ENCODE results near the gene ATF4. TPM values are rescaled to one million over a fixed set of nuclear protein-coding genes. Genes with fewer than 3 reads are reported as not detected.
A peak's percentile ranks its signal among the peaks of the same experiment; 100 is the strongest.

The ATF4 gene
- total and polyA plus RNA-seq, 2 of the 13 experiments (the other 11 are each of a cell fraction or from before 2014, with no cell fraction given), result 486 to 1,297 TPM

- TF ChIP-seq ARID5B (CRISPR knock-in tag; IDR thresholded peaks at IDR 0.05) (peak; percentile 34; the same call in 1 of the 2 replicates), FOSL1 (CRISPR knock-in tag; IDR thresholded peaks at IDR 0.05; ENCODE audit: borderline replicate concordance) (no peak), YEATS2 (CRISPR knock-in tag; IDR thresholded peaks at IDR 0.05; ENCODE audit: borderline replicate concordance) (peak; percentile 61; the same call in 1 of the 2 replicates), ZFP90 (CRISPR knock-in tag; IDR thresholded peaks at IDR 0.05; ENCODE audit: borderline replicate concordance) (0 out of 2 replicates have a peak, but pooled peaks have one; percentile 66), SIX4 (CRISPR knock-in tag; IDR thresholded peaks at IDR 0.05) (peak; percentile 72; the same call in 1 of the 2 replicates), HCFC1 (IDR thresholded peaks at IDR 0.05; ENCODE audit: low read depth, low read length) (no peak), MLLT10 (CRISPR knock-in tag; IDR thresholded peaks at IDR 0.05) (no peak), PRDM10 (CRISPR knock-in tag; IDR thresholded peaks at IDR 0.05; ENCODE audit: low read depth) (0 out of 2 replicates have a peak, but pooled peaks have one; percentile 18), ERF (CRISPR knock-in tag; IDR thresholded peaks at IDR 0.05) (peak; percentile 90), TBX2 (CRISPR knock-in tag; IDR thresholded peaks at IDR 0.05; ENCODE audit: borderline replicate concordance) (no peak; the same call in 1 of the 2 replicates), ZNF205 (CRISPR knock-in tag; IDR thresholded peaks at IDR 0.05) (peak; percentile 72), ZNF83 (CRISPR knock-in tag; IDR thresholded peaks at IDR 0.05; ENCODE audit: borderline replicate concordance) (no peak), TBP (CRISPR knock-in tag; IDR thresholded peaks at IDR 0.05) (no peak), ZBTB21 (CRISPR knock-in tag; IDR thresholded peaks at IDR 0.05) (peak; percentile 56; the same call in 1 of the 2 replicates), ZFY (CRISPR knock-in tag; IDR thresholded peaks at IDR 0.05) (0 out of 2 replicates have a peak, but pooled peaks have one; percentile 23), ZNF850 (CRISPR knock-in tag; conservative IDR thresholded peaks at IDR 0.05) (no peak), ISL2 (CRISPR knock-in tag; IDR thresholded peaks at IDR 0.05) (0 out of 2 replicates have a peak, but pooled peaks have one; percentile 32), TEAD3 (CRISPR knock-in tag; optimal IDR thresholded peaks at IDR 0.05; ENCODE audit: borderline replicate concordance) (peak; percentile 38), ZSCAN9 (CRISPR knock-in tag; IDR thresholded peaks at IDR 0.05; ENCODE audit: borderline replicate concordance) (peak; percentile 97), ZBTB25 (CRISPR knock-in tag; IDR thresholded peaks at IDR 0.05) (peak; percentile 78; the same call in 1 of the 2 replicates), DBP (CRISPR knock-in tag; IDR thresholded peaks at IDR 0.05; ENCODE audit: not compliant biosample characterization) (no peak)
These were observed 41.9 kb upstream of the ATF4 start (continued) for GRCh38 chr22:39478441-39478850.

Measured in HepG2 (cell line).